Activated B cell treated with CpG ODN at 0.5 μM for 24 hours (primary cell): ENCODE measurements around the gene GAD2. TPM values are rescaled to one million over a fixed set of nuclear protein-coding genes. Genes with fewer than 3 reads are reported as not detected.

Experiments used
- ATAC-seq: fragments of 200-7000 bp; cut with Tn5 transposase; one replicate; pipeline ENCODE4 v1.10.0; 2021; ENCODE audit warnings: low read depth, mild to moderate bottlenecking, moderate library complexity
- CTCF ChIA-PET: fragments of 350-600 bp; sonication (Branson Sonifier 250); formaldehyde crosslinking; loops from one replicate; lab custom pipeline; 2021; ENCODE audit warnings: antibody characterized with exemption; lab: Charles Lee
- POLR2A ChIA-PET: fragments of 350-600 bp; sonication (Branson Sonifier 250); formaldehyde crosslinking; loops from one replicate; lab custom pipeline; 2021; ENCODE audit warnings: antibody characterized with exemption; lab: Charles Lee
- DNase-seq: peaks from one replicate; pipeline ENCODE4 v3.0.0; 2022
- H3K27ac Mint-ChIP-seq: one replicate; pipeline ENCODE4 v1.8.0; 2020; ENCODE audit warnings: mixed read lengths
- H3K27me3 Mint-ChIP-seq: one replicate; pipeline ENCODE4 v1.8.0; 2021; ENCODE audit warnings: mixed read lengths
- H3K36me3 Mint-ChIP-seq: one replicate; pipeline ENCODE4 v1.8.0; 2021; ENCODE audit warnings: low read depth, mixed read lengths
- H3K4me1 Mint-ChIP-seq: one replicate; pipeline ENCODE4 v1.8.0; 2021; ENCODE audit warnings: mixed read lengths
- H3K4me3 Mint-ChIP-seq: one replicate; pipeline ENCODE4 v1.8.0; 2020; ENCODE audit warnings: mild to moderate bottlenecking, mixed read lengths
- H3K9me3 Mint-ChIP-seq: one replicate; pipeline ENCODE4 v1.8.0; 2020; ENCODE audit warnings: mixed read lengths
- intact Hi-C: fragments of 100-400 bp; cut with micrococcal nuclease; formaldehyde crosslinking; loops from one replicate; pipeline ENCODE4 v1.15.1; 2024
- total RNA-seq: library from RNA; stranded (reverse); gene quantifications from 2 replicates; pipeline ENCODE4 v1.2.3, GENCODE V29; 2022
- TF ChIP-seq, protein P1 (sequence below): fragments of 200-600 bp; IDR thresholded peaks from one replicate; pipeline ENCODE4 v1.8.0; 2022; ENCODE audit warnings: antibody characterized with exemption, mild to moderate bottlenecking

The GAD2 gene
- total RNA-seq, 1 donor from 2014 or later: not detected

DNA sequence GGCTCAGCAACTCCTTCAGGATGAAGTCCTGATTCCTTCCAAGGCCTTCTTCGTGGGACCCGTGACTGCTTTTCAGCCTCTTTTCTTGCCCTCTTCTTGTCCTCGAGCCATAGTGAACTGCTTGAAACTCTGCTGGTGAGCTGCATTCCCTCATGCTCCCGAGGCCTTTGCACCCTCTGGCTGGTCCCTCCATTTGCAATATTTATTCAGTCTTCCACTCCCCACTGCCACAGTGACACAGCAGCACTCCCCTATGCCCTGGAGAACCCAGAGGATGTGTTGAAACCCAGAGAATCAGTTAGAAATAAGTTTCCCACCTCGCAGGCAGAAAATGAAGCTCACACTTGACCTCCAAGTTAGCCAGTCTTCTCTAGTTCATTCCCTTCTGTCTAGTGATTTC is 22.3 kb upstream of the GAD2 start:
- H3K36me3 Mint-ChIP-seq: no peaks in the 10 kb centered on the region
- ATAC-seq (no peak), DNase-seq (no peak)
- H3K4me3 Mint-ChIP-seq: no peak overlapping the region
- TF ChIP-seq, protein P1, sequence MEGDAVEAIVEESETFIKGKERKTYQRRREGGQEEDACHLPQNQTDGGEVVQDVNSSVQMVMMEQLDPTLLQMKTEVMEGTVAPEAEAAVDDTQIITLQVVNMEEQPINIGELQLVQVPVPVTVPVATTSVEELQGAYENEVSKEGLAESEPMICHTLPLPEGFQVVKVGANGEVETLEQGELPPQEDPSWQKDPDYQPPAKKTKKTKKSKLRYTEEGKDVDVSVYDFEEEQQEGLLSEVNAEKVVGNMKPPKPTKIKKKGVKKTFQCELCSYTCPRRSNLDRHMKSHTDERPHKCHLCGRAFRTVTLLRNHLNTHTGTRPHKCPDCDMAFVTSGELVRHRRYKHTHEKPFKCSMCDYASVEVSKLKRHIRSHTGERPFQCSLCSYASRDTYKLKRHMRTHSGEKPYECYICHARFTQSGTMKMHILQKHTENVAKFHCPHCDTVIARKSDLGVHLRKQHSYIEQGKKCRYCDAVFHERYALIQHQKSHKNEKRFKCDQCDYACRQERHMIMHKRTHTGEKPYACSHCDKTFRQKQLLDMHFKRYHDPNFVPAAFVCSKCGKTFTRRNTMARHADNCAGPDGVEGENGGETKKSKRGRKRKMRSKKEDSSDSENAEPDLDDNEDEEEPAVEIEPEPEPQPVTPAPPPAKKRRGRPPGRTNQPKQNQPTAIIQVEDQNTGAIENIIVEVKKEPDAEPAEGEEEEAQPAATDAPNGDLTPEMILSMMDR: no peak
- CTCF ChIA-PET: no interaction called here
- peaks cover 5% of the 10 kb centered on the region for H3K9me3 Mint-ChIP-seq
- intact Hi-C loops: no loop called here
- POLR2A ChIA-PET: no interaction called here
- H3K4me1 Mint-ChIP-seq: peaks cover 2% of the 10 kb centered on the region
- H3K27ac Mint-ChIP-seq: no peak overlapping the region
- H3K27me3 Mint-ChIP-seq: peaks cover 5% of the 10 kb centered on the region

DNA sequence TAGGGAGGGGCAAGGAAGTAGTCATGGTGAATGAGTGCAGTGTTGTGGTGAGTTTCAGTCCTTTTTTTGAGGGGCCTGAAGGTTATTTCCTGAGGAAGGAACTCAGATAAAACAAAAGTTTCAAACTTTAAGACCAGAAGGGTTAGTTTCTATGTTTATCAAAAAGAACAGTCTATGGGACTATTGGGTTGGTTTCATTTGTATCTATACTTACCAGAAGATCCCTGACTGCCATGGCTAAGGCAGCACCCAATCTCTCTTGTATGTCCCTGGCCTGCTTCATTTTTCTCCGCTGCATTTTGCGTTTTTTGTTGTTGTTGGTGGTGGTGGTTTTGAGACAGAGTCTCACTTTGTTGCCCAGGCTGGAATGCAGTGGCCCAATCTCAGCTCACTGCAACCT is 19.3 kb upstream of the GAD2 start:
- TF ChIP-seq, protein P1: no peak
- peaks cover 2% of the 10 kb centered on the region for H3K4me1 Mint-ChIP-seq
- peaks cover 4% of the 10 kb centered on the region for H3K27me3 Mint-ChIP-seq
- ChIA-PET POLR2A (no interaction called here), CTCF (no interaction called here)
- ATAC-seq (no peak), DNase-seq (no peak)
- H3K9me3 Mint-ChIP-seq: peaks cover 5% of the 10 kb centered on the region
- H3K27ac Mint-ChIP-seq: no peak overlapping the region
- no peak overlapping the region for H3K4me3 Mint-ChIP-seq
- no peaks in the 10 kb centered on the region for H3K36me3 Mint-ChIP-seq
- intact Hi-C loops: no loop called here

DNA sequence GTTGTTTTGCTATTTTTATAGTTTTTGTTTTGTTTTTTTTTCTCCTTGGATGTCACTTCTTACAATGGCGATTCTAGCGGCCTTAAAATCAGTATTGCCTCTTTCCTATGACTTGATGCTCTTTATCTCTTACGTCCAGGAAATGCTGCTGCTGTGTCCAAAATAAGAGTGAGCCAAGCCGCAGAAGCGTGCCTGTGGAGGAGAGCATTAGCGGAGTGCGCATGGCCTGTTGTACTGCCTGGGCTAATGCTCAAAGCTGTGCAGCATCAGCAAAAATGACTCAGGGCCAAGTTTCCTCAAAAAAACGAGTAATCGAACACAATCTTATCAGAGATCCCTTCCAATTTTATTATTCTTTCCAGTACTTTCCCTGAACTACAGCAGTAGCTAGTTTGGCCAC is 18.5 kb upstream of the GAD2 start:
- CTCF ChIA-PET: no interaction called here
- POLR2A ChIA-PET: no interaction called here
- Mint-ChIP-seq H3K9me3 (peaks cover 5% of the 10 kb centered on the region), H3K27ac (no peak overlapping the region), H3K36me3 (no peaks in the 10 kb centered on the region), H3K27me3 (peaks cover 4% of the 10 kb centered on the region), H3K4me3 (no peak overlapping the region), H3K4me1 (peaks cover 2% of the 10 kb centered on the region)
- intact Hi-C loops: no loop called here
- ATAC-seq: no peak
- TF ChIP-seq, protein P1: no peak
- no peak for DNase-seq

DNA sequence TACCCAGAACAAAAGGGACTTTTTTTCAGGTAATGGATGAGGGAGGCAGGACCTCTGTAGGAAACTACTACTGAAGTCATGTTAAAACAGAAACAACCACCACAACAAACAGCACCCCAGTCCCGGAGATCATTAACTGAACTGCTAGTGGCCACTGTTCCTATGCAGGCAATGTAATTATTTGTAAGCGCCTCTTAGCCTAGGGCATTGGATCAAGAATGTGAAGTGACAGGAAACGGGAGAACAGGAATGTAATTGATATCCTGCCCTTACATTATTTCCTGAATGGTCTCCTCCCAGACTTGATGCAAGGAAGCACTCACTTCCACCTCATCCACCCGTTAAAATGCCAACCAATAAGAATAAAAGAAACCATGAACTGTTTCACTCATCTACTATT is 16.7 kb upstream of the GAD2 start:
- H3K36me3 Mint-ChIP-seq: no peaks in the 10 kb centered on the region
- no peak overlapping the region for H3K4me3 Mint-ChIP-seq
- intact Hi-C loops: no loop called here
- TF ChIP-seq, protein P1: no peak
- DNase-seq: no peak
- no peak overlapping the region for H3K27ac Mint-ChIP-seq
- POLR2A ChIA-PET: no interaction called here
- peaks cover 4% of the 10 kb centered on the region for H3K27me3 Mint-ChIP-seq
- ATAC-seq: no peak
- CTCF ChIA-PET: no interaction called here
- peaks cover 5% of the 10 kb centered on the region for H3K9me3 Mint-ChIP-seq
- H3K4me1 Mint-ChIP-seq: peaks cover 2% of the 10 kb centered on the region

DNA sequence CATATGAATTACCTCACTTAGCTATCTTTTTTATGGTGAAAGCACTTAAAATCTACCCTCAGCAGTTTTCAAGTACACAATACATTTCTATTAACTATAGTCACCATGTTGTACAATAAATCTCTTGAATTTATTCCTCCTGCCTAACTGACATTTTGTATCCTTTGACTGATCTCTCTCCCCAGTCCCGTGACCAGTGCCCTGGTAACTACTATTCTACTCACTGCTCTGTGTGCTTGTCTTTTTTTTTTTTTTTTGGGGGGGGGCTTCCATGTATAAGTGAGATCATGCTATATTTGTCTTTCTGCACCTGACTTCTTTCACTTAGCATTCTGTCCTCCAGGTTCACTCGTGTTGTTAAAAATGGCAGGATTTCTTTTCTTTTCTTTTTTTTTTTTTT is 11.4 kb upstream of the GAD2 start:
- DNase-seq (no peak), ATAC-seq (no peak)
- H3K4me1 Mint-ChIP-seq: no peaks in the 10 kb centered on the region
- ChIA-PET CTCF (no interaction called here), POLR2A (no interaction called here)
- no peak overlapping the region for H3K4me3 Mint-ChIP-seq
- H3K27ac Mint-ChIP-seq: no peak overlapping the region
- H3K9me3 Mint-ChIP-seq: no peaks in the 10 kb centered on the region
- TF ChIP-seq, protein P1: no peak
- intact Hi-C loops: no loop called here
- H3K27me3 Mint-ChIP-seq: peaks cover 4% of the 10 kb centered on the region
- no peaks in the 10 kb centered on the region for H3K36me3 Mint-ChIP-seq
